Esophagus muscularis mucosa (tissue), 4 donors: Measurements from ENCODE around the gene COL4A1. TPM values are rescaled to one million over a fixed set of nuclear protein-coding genes. Genes with fewer than 3 reads are reported as not detected.

Experiments
- DNase-seq: peaks from one replicate; pipeline ENCODE4 v3.0.0-alpha.2; 2017; ENCODE audit errors: extremely low spot score
- H3K27ac ChIP-seq, 4 donors: fragments of 200-600 bp; sonication (generic); replicated peaks in 1 of 4; 1 replicate in 3 of 4; 2 replicates in 1 of 4; pipeline ENCODE4 v1.5.1; 2016 to 2019; ENCODE audit warnings: mild to moderate bottlenecking in 1 of 4
- H3K27me3 ChIP-seq, 4 donors: fragments of 200-600 bp; sonication (generic); one replicate each; pipeline versions ENCODE4 v1.5.1 to v1.6.0; 2016 to 2019
- H3K36me3 ChIP-seq, 4 donors: fragments of 200-600 bp; sonication (generic); one replicate each; pipeline ENCODE4 v1.5.1; 2016 to 2019
- H3K4me1 ChIP-seq, 4 donors: fragments of 200-600 bp; sonication (generic); one replicate each; pipeline ENCODE4 v1.5.1; 2016 to 2019
- H3K4me3 ChIP-seq, 4 donors: fragments of 200-600 bp; sonication (generic); 1 replicate in 2 of 4; 2 replicates in 2 of 4; pipeline ENCODE4 v1.5.1; 2016 to 2019; ENCODE audit warnings: mild to moderate bottlenecking in 4 of 4, moderate library complexity in 1 of 4
- H3K9me3 ChIP-seq, 4 donors: fragments of 200-600 bp; sonication (generic); 1 replicate in 3 of 4; 2 replicates in 1 of 4; pipeline ENCODE4 v1.5.1; 2016 to 2019
- EP300 ChIP-seq: sonication (generic); formaldehyde crosslinking; IDR thresholded peaks from one replicate; pipeline ENCODE4 v1.6.1; 2017; ENCODE audit warnings: antibody characterized with exemption
- POLR2A ChIP-seq: fragments of 450-650 bp; IDR thresholded peaks from one replicate; pipeline ENCODE4 v1.6.1; 2017; ENCODE audit warnings: antibody characterized with exemption, moderate library complexity, mild to moderate bottlenecking, low read depth
- POLR2AphosphoS5 ChIP-seq, 2 donors: sonication (generic); formaldehyde crosslinking; IDR thresholded peaks; one replicate each; pipeline ENCODE4 v1.6.1; 2017; ENCODE audit warnings: antibody characterized with exemption in 2 of 2
- WGBS: methylation state at CpG from one replicate; pipeline ENCODE4 v1.1.5; 2018; 5-methylcytosine and 5-hydroxymethylcytosine counted together
- intact Hi-C: fragments of 100-400 bp; cut with DNase I; formaldehyde crosslinking; loops from one replicate; pipeline ENCODE4 v1.15.1; 2023
- total RNA-seq, 4 donors: library from RNA; depleted of rRNA; stranded (reverse); fragments of >200 nt; gene quantifications; one replicate each; pipeline versions ENCODE4 v1.1.0 to v1.2.1, GENCODE V29; 2016
- TF ChIP-seq, protein P1 (sequence below), 3 experiments: fragments of 200-600 bp in 2 of 3; fragments of 450-650 bp in 1 of 3; sonication (generic) in 2 of 3; IDR thresholded peaks; one replicate each; pipeline ENCODE4 v1.5.1; 2017 to 2019; ENCODE audit warnings: antibody characterized with exemption in 3 of 3, mild to moderate bottlenecking in 2 of 3, moderate library complexity in 1 of 3

Gene COL4A1
- total RNA-seq, 4 donors from 2014 or later = 328 to 578 (median 405) TPM

DNA sequence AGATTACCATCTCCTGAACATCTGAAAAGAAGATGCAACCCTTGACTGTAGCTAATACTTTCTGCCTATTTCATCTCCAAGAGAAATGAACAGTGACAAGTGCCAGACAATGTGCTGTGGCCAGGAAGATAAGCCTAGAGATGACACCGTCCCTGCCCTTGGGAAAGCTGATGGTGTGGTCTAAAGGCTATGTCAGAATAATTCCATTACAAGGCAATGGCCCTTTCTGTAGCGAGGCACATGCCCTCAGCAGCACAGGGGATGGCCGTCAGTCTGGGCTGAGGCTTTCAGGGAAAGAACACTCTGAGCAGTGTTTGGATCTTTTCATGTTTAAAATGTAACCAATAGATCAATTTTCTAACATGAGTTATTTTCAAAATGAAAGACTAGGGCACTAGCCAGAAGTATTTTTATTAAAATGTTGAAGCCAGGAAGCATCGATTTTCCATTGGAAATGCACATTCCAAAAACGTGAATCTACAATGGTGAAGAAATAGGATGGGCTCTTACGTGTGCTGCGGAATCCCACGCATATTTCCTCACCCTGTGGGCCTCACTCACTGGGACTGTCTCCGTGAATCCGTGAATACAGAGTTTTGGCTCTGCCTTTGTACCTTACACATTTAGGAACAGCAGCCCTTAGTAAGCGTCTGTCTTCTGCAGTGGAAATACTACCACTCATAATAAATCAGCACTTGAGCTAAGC is 22.0 kb downstream of the COL4A1 start:
- no peak for DNase-seq
- H3K9me3 ChIP-seq = no peaks in the 10 kb centered on the region
- peaks cover 75 to 95% (median 91%) of the 10 kb centered on the region in 4 donors for H3K4me1 ChIP-seq
- H3K27ac ChIP-seq = peak overlapping the region; percentile 62 to 99 (median 74)
- H3K36me3 ChIP-seq = peaks cover 0 to 18% (median 11%) of the 10 kb centered on the region in 4 donors
- no peak overlapping the region for H3K4me3 ChIP-seq
- TF ChIP-seq EP300 (no peak), POLR2AphosphoS5 (IDR thresholded peaks at IDR 0.05) (no peak), POLR2A (no peak)
- TF ChIP-seq, protein P1, sequence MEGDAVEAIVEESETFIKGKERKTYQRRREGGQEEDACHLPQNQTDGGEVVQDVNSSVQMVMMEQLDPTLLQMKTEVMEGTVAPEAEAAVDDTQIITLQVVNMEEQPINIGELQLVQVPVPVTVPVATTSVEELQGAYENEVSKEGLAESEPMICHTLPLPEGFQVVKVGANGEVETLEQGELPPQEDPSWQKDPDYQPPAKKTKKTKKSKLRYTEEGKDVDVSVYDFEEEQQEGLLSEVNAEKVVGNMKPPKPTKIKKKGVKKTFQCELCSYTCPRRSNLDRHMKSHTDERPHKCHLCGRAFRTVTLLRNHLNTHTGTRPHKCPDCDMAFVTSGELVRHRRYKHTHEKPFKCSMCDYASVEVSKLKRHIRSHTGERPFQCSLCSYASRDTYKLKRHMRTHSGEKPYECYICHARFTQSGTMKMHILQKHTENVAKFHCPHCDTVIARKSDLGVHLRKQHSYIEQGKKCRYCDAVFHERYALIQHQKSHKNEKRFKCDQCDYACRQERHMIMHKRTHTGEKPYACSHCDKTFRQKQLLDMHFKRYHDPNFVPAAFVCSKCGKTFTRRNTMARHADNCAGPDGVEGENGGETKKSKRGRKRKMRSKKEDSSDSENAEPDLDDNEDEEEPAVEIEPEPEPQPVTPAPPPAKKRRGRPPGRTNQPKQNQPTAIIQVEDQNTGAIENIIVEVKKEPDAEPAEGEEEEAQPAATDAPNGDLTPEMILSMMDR (IDR thresholded peaks at IDR 0.05) = no peak
- intact Hi-C loops = no loop called here
- WGBS = 76% methylated on average over 11 of the region's 11 CpGs
- no peaks in the 10 kb centered on the region for H3K27me3 ChIP-seq

DNA sequence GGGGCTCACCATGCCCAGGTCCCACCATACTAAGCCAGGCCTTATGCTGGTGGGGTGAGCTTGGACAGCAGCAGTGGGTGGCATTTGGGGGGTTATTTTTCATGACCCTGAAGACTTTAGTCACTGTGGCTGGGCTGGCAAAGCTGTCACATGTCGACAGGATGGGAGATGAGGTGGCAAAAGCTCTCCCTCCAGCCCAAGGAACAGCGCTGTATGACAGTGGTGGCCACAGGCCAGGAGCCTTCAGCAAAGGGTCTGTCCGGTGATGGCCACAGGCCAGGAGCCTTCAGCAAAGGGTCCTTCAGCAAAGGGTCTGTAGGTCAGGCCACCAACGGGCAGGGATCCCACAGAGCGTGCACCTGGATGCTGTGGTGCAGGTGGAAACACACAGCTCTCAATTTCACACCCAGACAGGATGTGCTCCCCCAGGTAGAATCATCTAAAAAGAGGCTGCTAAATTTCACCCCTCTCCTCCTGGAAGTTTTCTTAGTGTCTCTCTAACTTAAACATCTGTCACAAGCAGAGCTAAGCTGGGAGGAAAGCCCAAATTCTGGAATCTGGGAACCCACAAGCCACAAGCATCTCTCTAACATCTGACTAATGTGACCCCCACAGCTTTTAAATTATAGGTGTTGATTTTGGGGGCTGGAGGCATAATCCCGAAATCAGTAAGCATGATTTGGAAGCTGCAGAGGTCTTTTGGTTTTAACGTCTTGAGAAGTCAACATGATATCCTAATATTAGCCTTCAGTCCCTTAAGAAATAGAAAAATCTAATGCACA is 23.0 kb downstream of the COL4A1 start:
- Histone ChIP-seq H3K9me3 (no peaks in the 10 kb centered on the region), H3K4me1 (peaks cover 85 to 95% (median 92%) of the 10 kb centered on the region in 4 donors), H3K27ac (peak overlapping the region; percentile 62 to 99 (median 74)), H3K4me3 (no peak overlapping the region), H3K27me3 (no peaks in the 10 kb centered on the region), H3K36me3 (peaks cover 0 to 13% (median 6%) of the 10 kb centered on the region in 4 donors)
- intact Hi-C loops = no loop called here
- no peak for DNase-seq
- 59% methylated on average over 4 of the region's 7 CpGs for WGBS
- TF ChIP-seq EP300 = no peak
- TF ChIP-seq, protein P1 (IDR thresholded peaks at IDR 0.05) = no peak
- no peak for TF ChIP-seq POLR2A
- TF ChIP-seq POLR2AphosphoS5 (IDR thresholded peaks at IDR 0.05) = no peak

DNA sequence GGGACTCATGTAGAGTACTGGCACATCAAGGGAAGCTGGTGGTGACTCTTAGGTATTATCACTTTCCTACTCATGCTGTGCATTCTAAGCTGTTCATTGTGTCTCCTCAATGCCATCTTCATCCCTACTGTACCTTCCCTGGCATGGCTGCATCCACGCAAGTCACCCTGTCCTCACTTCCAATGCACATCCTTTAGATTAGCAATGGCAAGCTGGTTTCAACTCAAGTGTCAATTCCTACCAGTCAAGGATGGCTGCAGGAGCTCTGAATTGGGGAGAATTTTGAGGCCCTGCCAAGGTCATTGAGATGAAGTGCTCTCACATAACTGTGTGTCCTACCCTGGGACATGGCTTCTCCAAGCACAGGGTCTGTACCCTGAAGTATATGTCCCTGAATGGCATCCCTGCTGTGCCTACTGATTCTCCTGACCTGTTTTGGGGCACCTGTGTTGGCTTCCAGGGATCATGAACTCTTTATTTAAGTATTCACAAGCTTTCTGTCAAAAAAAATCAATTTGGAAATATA is 24.6 kb downstream of the COL4A1 start:
- H3K36me3 ChIP-seq = peaks cover 0 to 5% (median 0%) of the 10 kb centered on the region in 4 donors
- WGBS = 100% methylated on average over 1 of the region's 1 CpG
- H3K27ac ChIP-seq = peak overlapping the region; percentile 2 to 99 (median 58)
- no peak for DNase-seq
- H3K27me3 ChIP-seq = no peaks in the 10 kb centered on the region
- intact Hi-C loops = no loop called here
- no peaks in the 10 kb centered on the region for H3K9me3 ChIP-seq
- TF ChIP-seq EP300 (no peak), POLR2A (no peak), POLR2AphosphoS5 (IDR thresholded peaks at IDR 0.05) (peak in 1 of 2 donors; percentile 5)
- TF ChIP-seq, protein P1 (IDR thresholded peaks at IDR 0.05) = no peak
- peaks cover 85 to 100% (median 99%) of the 10 kb centered on the region in 4 donors for H3K4me1 ChIP-seq
- H3K4me3 ChIP-seq = no peak overlapping the region

DNA sequence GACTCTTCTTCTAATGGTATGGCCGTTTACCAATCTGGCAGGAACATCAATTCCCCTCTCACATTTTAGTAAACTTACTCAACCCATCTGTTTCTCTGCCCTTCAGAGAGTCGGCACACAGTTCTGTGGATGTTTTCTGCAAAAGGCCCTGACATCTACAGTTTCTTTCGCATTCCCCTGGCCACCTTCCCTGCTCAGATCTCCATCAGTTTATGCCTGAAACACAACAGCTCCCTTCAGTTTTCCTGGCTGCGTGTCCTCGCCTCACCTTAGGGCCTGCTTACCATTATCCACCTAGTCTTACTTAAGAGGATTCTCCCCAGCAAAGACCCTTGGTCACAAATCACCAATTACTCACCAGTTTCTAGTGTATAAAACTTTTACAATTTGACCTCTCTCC is 25.2 kb downstream of the COL4A1 start:
- Histone ChIP-seq H3K36me3 (peaks cover 0 to 2% (median 0%) of the 10 kb centered on the region in 4 donors), H3K27ac (peak overlapping the region; percentile 58 to 99 (median 63)), H3K4me1 (peaks cover 85 to 100% (median 99%) of the 10 kb centered on the region in 4 donors), H3K27me3 (no peaks in the 10 kb centered on the region), H3K9me3 (no peaks in the 10 kb centered on the region), H3K4me3 (no peak overlapping the region)
- no peak for DNase-seq
- intact Hi-C loops = no loop called here
- TF ChIP-seq POLR2AphosphoS5 (IDR thresholded peaks at IDR 0.05) = no peak
- TF ChIP-seq EP300 = no peak
- no peak for TF ChIP-seq POLR2A
- TF ChIP-seq, protein P1 (IDR thresholded peaks at IDR 0.05) = no peak
- WGBS = 38% methylated on average over 5 of the region's 5 CpGs
